K562 (cell line): Measurements from ENCODE around the gene FOSL1. TPM values are rescaled to one million over a fixed set of nuclear protein-coding genes. Genes with fewer than 3 reads are reported as not detected.
A peak's percentile ranks its signal among the peaks of the same experiment; 100 is the strongest.

ENCODE experiments used
- CCNT2 ChIP-seq: IDR thresholded peaks from 2 replicates; pipeline ENCODE4 v1.6.1; 2011; ENCODE audit warnings: borderline replicate concordance, low read depth, mild to moderate bottlenecking, moderate library complexity, mixed read lengths, low read length; ENCODE audit not compliant: insufficient read length; ENCODE audit errors: extremely low read depth
- DACH1 ChIP-seq: fragments of 450-650 bp; IDR thresholded peaks from 2 replicates; pipeline ENCODE4 v1.6.1; 2018; ENCODE audit not compliant: partially characterized antibody
- HLTF ChIP-seq: fragments of 450-650 bp; IDR thresholded peaks from 2 replicates; pipeline ENCODE4 v1.6.1; 2016
- ILK ChIP-seq: fragments of 450-650 bp; IDR thresholded peaks from 2 replicates; pipeline ENCODE4 v1.6.1; 2016; ENCODE audit warnings: missing genetic modification characterization, low read depth, mild to moderate bottlenecking, missing compliant biosample characterization, moderate library complexity, borderline replicate concordance
- NFE2L1 ChIP-seq: fragments of 450-650 bp; IDR thresholded peaks from 2 replicates; pipeline ENCODE4 v1.6.1; 2016; ENCODE audit warnings: missing genetic modification characterization, low read depth, mild to moderate bottlenecking, missing compliant biosample characterization, moderate library complexity, borderline replicate concordance
- POLR2AphosphoS5 ChIP-seq: IDR thresholded peaks from 2 replicates; pipeline ENCODE4 v1.6.1; 2011; ENCODE audit warnings: mild to moderate bottlenecking, low read depth, low read length, moderate library complexity; ENCODE audit not compliant: control insufficient read depth, insufficient read depth
- PRMT5 ChIP-seq: sonication (generic); formaldehyde crosslinking; IDR thresholded peaks from 2 replicates; pipeline ENCODE4 v1.5.0; 2020; ENCODE audit warnings: missing genetic modification reagents
- RBM22 ChIP-seq: fragments of 200-400 bp; formaldehyde crosslinking; IDR thresholded peaks from 2 replicates; pipeline ENCODE4 v1.6.1; 2018; ENCODE audit warnings: low read length, low read depth; ENCODE audit not compliant: poor library complexity, severe bottlenecking
- STAT5B ChIP-seq: fragments of 250-450 bp; sonication (Bioruptor Pico); IDR thresholded peaks from 2 replicates; pipeline ENCODE4 v1.8.0; 2021; ENCODE audit warnings: mild to moderate bottlenecking, inconsistent platforms
- SUPT5H ChIP-seq: fragments of 450-650 bp; IDR thresholded peaks from 2 replicates; pipeline ENCODE4 v1.6.1; 2016
- TFAM ChIP-seq: fragments of 250-450 bp; sonication (Bioruptor Pico); conservative IDR thresholded peaks from 2 replicates; pipeline ENCODE4 v1.5.0; 2021; ENCODE audit warnings: mild to moderate bottlenecking, moderate library complexity
- ZKSCAN1 ChIP-seq: fragments of 150-350 bp; IDR thresholded peaks from 2 replicates; pipeline ENCODE4 v1.6.1; 2016; ENCODE audit warnings: low read depth, low read length
- ZNF224 ChIP-seq: sonication (generic); formaldehyde crosslinking; IDR thresholded peaks from 2 replicates; pipeline ENCODE4 v1.8.0; 2022; ENCODE audit warnings: mild to moderate bottlenecking, missing genetic modification reagents
- polyA plus RNA-seq, 8 experiments: library from polyadenylated mRNA; depleted of rRNA in 4 of 8; stranded (reverse) in 5 of 8; unstranded in 3 of 8; fragments of >200 nt; fragmentation: Nextera tagmentation in 2 of 8; fragmentation: Illumina TruSeq in 1 of 8; extraction: Ambion mirVana in 2 of 8; extraction: Trizol in 1 of 8; gene quantifications; 2 replicates each; pipeline versions ENCODE4 v1.2.1 to v1.2.3, GENCODE V29; 2011 to 2014; ENCODE audit warnings: inconsistent platforms in 1 of 8, missing spikeins in 1 of 8
- total RNA-seq, 7 experiments: library from RNA; depleted of rRNA in 6 of 7; stranded (reverse); fragments of >200 nt in 6 of 7; fragmentation: Illumina TruSeq in 2 of 7; extraction: Trizol in 2 of 7; gene quantifications; 2 replicates each; pipeline versions ENCODE4 v1.2.1 to v1.2.3, GENCODE V29; 2011 to 2021; ENCODE audit warnings: low replicate concordance in 1 of 7
- TF ChIP-seq, protein P1 (sequence below): IDR thresholded peaks from 2 replicates; pipeline ENCODE4 v1.6.1; 2014; ENCODE audit warnings: antibody characterized with exemption
- TF ChIP-seq, protein P2 (sequence below): sonication (generic); formaldehyde crosslinking; IDR thresholded peaks from 2 replicates; pipeline ENCODE4 v1.8.1; 2023; ENCODE audit warnings: mild to moderate bottlenecking, missing genetic modification reagents
- TF ChIP-seq, protein P3 (sequence below), 2 experiments: fragments of 450-650 bp in 1 of 2; IDR thresholded peaks; 2 replicates each; pipeline ENCODE4 v1.6.1; 2011 to 2017; ENCODE audit warnings: low read depth in 2 of 2, antibody characterized with exemption in 1 of 2, borderline replicate concordance in 1 of 2, low read length in 1 of 2, mild to moderate bottlenecking in 1 of 2, mixed read lengths in 1 of 2; ENCODE audit not compliant: control insufficient read depth in 1 of 2
- TF ChIP-seq, protein P4 (sequence below): fragments of 250-450 bp; sonication (Bioruptor Pico); IDR thresholded peaks from 2 replicates; pipeline ENCODE4 v1.4.0; 2020; ENCODE audit warnings: mild to moderate bottlenecking, moderate library complexity, borderline replicate concordance

FOSL1 gene
- total and polyA plus RNA-seq, 9 of the 15 experiments (the other 6 are each of a cell fraction or from before 2014, with no cell fraction given) = 3.5 to 39.6 (median 10.0) TPM

DNA sequence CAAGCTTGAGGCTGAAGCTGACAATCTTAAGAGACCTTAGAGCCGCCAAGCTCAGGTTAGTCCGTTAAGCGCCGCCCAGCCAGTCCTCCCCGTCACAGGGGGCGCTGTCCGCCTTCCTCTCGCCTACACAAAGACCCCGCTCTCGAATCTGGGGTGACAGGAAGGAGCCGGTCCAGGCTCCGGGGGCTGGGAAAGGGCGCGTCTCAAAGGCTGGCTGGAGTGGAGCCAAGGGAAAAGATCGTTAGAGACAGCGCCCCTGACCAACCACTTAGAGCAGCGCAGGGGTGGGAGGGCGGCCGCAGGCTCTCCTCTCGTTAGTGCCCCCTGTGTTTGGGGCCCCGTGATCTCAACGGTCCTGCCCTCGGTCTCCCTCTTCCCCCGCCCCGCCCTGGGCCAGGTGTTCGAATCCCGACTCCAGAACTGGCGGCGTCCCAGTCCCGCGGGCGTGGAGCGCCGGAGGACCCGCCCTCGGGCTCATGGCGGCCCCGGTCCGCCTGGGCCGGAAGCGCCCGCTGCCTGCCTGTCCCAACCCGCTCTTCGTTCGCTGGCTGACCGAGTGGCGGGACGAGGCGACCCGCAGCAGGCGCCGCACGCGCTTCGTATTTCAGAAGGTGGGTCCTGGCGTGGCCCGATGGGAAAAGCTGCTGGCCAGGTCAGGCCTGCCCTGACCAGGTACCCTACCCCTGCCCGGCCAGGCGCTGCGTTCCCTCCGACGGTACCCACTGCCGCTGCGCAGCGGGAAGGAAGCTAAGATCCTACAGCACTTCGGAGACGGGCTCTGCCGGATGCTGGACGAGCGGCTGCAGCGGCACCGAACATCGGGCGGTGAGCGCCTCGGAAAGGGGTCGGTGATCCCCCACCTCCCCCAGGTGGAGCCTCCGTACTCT, 39.7 kb downstream of the FOSL1 start, which contains the start of gene MUS81 (continued):
- TF ChIP-seq, protein P1, sequence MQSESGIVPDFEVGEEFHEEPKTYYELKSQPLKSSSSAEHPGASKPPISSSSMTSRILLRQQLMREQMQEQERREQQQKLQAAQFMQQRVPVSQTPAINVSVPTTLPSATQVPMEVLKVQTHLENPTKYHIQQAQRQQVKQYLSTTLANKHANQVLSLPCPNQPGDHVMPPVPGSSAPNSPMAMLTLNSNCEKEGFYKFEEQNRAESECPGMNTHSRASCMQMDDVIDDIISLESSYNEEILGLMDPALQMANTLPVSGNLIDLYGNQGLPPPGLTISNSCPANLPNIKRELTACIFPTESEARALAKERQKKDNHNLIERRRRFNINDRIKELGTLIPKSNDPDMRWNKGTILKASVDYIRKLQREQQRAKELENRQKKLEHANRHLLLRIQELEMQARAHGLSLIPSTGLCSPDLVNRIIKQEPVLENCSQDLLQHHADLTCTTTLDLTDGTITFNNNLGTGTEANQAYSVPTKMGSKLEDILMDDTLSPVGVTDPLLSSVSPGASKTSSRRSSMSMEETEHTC = peak; percentile 73
- TF ChIP-seq PRMT5 = no peak
- no peak for TF ChIP-seq NFE2L1 (tag)
- TF ChIP-seq, protein P2, sequence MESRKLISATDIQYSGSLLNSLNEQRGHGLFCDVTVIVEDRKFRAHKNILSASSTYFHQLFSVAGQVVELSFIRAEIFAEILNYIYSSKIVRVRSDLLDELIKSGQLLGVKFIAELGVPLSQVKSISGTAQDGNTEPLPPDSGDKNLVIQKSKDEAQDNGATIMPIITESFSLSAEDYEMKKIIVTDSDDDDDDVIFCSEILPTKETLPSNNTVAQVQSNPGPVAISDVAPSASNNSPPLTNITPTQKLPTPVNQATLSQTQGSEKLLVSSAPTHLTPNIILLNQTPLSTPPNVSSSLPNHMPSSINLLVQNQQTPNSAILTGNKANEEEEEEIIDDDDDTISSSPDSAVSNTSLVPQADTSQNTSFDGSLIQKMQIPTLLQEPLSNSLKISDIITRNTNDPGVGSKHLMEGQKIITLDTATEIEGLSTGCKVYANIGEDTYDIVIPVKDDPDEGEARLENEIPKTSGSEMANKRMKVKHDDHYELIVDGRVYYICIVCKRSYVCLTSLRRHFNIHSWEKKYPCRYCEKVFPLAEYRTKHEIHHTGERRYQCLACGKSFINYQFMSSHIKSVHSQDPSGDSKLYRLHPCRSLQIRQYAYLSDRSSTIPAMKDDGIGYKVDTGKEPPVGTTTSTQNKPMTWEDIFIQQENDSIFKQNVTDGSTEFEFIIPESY (CRISPR knock-in tag) = no peak
- TF ChIP-seq, protein P3, sequence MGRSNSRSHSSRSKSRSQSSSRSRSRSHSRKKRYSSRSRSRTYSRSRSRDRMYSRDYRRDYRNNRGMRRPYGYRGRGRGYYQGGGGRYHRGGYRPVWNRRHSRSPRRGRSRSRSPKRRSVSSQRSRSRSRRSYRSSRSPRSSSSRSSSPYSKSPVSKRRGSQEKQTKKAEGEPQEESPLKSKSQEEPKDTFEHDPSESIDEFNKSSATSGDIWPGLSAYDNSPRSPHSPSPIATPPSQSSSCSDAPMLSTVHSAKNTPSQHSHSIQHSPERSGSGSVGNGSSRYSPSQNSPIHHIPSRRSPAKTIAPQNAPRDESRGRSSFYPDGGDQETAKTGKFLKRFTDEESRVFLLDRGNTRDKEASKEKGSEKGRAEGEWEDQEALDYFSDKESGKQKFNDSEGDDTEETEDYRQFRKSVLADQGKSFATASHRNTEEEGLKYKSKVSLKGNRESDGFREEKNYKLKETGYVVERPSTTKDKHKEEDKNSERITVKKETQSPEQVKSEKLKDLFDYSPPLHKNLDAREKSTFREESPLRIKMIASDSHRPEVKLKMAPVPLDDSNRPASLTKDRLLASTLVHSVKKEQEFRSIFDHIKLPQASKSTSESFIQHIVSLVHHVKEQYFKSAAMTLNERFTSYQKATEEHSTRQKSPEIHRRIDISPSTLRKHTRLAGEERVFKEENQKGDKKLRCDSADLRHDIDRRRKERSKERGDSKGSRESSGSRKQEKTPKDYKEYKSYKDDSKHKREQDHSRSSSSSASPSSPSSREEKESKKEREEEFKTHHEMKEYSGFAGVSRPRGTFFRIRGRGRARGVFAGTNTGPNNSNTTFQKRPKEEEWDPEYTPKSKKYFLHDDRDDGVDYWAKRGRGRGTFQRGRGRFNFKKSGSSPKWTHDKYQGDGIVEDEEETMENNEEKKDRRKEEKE (IDR thresholded peaks at IDR 0.05; ENCODE audit: borderline replicate concordance in 1 of 2, control insufficient read depth in 1 of 2, low read depth in 2 of 2, low read length in 1 of 2) = 0 out of 4 replicates have a peak, but pooled peaks of 1 of the 2 experiments have one; percentile 61
- no peak for TF ChIP-seq DACH1
- TF ChIP-seq POLR2AphosphoS5 = peak; percentile 82
- TF ChIP-seq SUPT5H = peak; percentile 68; the same call in 1 of the 2 replicates
- no peak for TF ChIP-seq TFAM
- TF ChIP-seq, protein P4, sequence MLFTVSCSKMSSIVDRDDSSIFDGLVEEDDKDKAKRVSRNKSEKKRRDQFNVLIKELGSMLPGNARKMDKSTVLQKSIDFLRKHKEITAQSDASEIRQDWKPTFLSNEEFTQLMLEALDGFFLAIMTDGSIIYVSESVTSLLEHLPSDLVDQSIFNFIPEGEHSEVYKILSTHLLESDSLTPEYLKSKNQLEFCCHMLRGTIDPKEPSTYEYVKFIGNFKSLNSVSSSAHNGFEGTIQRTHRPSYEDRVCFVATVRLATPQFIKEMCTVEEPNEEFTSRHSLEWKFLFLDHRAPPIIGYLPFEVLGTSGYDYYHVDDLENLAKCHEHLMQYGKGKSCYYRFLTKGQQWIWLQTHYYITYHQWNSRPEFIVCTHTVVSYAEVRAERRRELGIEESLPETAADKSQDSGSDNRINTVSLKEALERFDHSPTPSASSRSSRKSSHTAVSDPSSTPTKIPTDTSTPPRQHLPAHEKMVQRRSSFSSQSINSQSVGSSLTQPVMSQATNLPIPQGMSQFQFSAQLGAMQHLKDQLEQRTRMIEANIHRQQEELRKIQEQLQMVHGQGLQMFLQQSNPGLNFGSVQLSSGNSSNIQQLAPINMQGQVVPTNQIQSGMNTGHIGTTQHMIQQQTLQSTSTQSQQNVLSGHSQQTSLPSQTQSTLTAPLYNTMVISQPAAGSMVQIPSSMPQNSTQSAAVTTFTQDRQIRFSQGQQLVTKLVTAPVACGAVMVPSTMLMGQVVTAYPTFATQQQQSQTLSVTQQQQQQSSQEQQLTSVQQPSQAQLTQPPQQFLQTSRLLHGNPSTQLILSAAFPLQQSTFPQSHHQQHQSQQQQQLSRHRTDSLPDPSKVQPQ (CRISPR knock-in tag) = no peak
- no peak; the same call in 1 of the 2 replicates for TF ChIP-seq ZKSCAN1
- TF ChIP-seq STAT5B = no peak
- no peak for TF ChIP-seq ZNF224
- TF ChIP-seq ILK (tag) = no peak
- peak; percentile 52 for TF ChIP-seq CCNT2
- TF ChIP-seq RBM22 = peak; percentile 73
- TF ChIP-seq HLTF = no peak
